Hematopoietic multipotent progenitor cell treated with erythropoietin and hydrocortisone succinate and interleukin-3 and kit ligand, for 15 days (in vitro differentiated cells): ENCODE results near the gene ASPN.

Experiments used
- DNase-seq: peaks from one replicate; pipeline ENCODE4 v3.0.0-alpha.2; 2015; ENCODE audit warnings: low spot score

Gene ASPN

GRCh38 chr9:92504881-92505280 lies 22.6 kb upstream of the ASPN start:
- DNase-seq: no peak

- DNase-seq: no peak
Observed at GRCh38 chr9:92503156-92503555, 20.9 kb upstream of the ASPN start.

- peak; percentile 10 for DNase-seq
Observed at GRCh38 chr9:92501671-92502393, 19.5 kb upstream of the ASPN start.

- DNase-seq: no peak
Observed at GRCh38 chr9:92500725-92501124, 18.4 kb upstream of the ASPN start.

- no peak for DNase-seq
Observed at GRCh38 chr9:92499701-92500100, 17.4 kb upstream of the ASPN start.

GRCh38 chr9:92496396-92497176 lies 14.3 kb upstream of the ASPN start:
- DNase-seq: no peak

GRCh38 chr9:92494856-92495255 lies 12.6 kb upstream of the ASPN start:
- no peak for DNase-seq

- no peak for DNase-seq
Observed at GRCh38 chr9:92493749-92494387, 11.6 kb upstream of the ASPN start.

- DNase-seq: no peak
Observed at GRCh38 chr9:92492781-92493401, 10.6 kb upstream of the ASPN start.

GRCh38 chr9:92488681-92489550 lies 6.6 kb upstream of the ASPN start:
- DNase-seq: no peak

- no peak for DNase-seq
Observed at GRCh38 chr9:92486371-92486770, 4.1 kb upstream of the ASPN start.

- DNase-seq: no peak
Observed at GRCh38 chr9:92484563-92484962, 2.3 kb upstream of the ASPN start.

- no peak for DNase-seq
Observed at GRCh38 chr9:92483627-92484545, 1.6 kb upstream of the ASPN start.

GRCh38 chr9:92482805-92483204 lies 499 bp upstream of the ASPN start:
- DNase-seq: no peak

GRCh38 chr9:92480986-92481633 lies 1.2 kb downstream of the ASPN start:
- DNase-seq: no peak

- DNase-seq: no peak
Observed at GRCh38 chr9:92480291-92480771, 2.0 kb downstream of the ASPN start.

GRCh38 chr9:92479346-92479745 lies 3.0 kb downstream of the ASPN start:
- DNase-seq: no peak

GRCh38 chr9:92478783-92479182 lies 3.5 kb downstream of the ASPN start:
- DNase-seq: no peak

- DNase-seq: no peak
Observed at GRCh38 chr9:92476962-92477361, 5.3 kb downstream of the ASPN start.

- DNase-seq: no peak
Observed at GRCh38 chr9:92474587-92474986, 7.7 kb downstream of the ASPN start.
